Cardiac septum (tissue), 1 donor: ENCODE measurements around the gene PRRX1. TPM values are rescaled to one million over a fixed set of nuclear protein-coding genes. Genes with fewer than 3 reads are reported as not detected.

Source experiments
- DNase-seq: peaks from one replicate; pipeline ENCODE4 v3.0.0-alpha.2; 2020; ENCODE audit warnings: low spot score
- intact Hi-C: fragments of 100-400 bp; cut with DNase I; formaldehyde crosslinking; loops from one replicate; pipeline ENCODE4 v1.14.0; 2022
- total RNA-seq: library from RNA; stranded (reverse); fragmentation: NEBNext Ultra II Directional; extraction: Animal tissue kit (Norgen Biotek cat#: 25700); gene quantifications from one replicate; pipeline ENCODE4 v1.2.1, GENCODE V29; 2021
- donor health status: DM: no; HTN: no; CAD: no.

Gene PRRX1
- total RNA-seq, 1 donor from 2014 or later: 124 TPM

- intact Hi-C loops: loop anchor here (10.0 kb wide), 1 partner anchor 47 kb away; no protein-coding TSS in a partner anchor
- no peak for DNase-seq
Measured at GRCh38 chr1:170678027-170678600, 14.2 kb downstream of the PRRX1 start.

- intact Hi-C loops: no loop called here
- DNase-seq: no peak
Measured at GRCh38 chr1:170680428-170680827, 16.5 kb downstream of the PRRX1 start.

GRCh38 chr1:170682169-170682568 lies 18.2 kb downstream of the PRRX1 start:
- intact Hi-C loops: no loop called here
- DNase-seq: no peak

GRCh38 chr1:170682809-170683208 lies 18.9 kb downstream of the PRRX1 start:
- intact Hi-C loops: no loop called here
- DNase-seq: no peak

- DNase-seq: no peak
- intact Hi-C loops: no loop called here
Measured at GRCh38 chr1:170685166-170685565, 21.2 kb downstream of the PRRX1 start.

- intact Hi-C loops: no loop called here
- no peak for DNase-seq
Measured at GRCh38 chr1:170686291-170686690, 22.4 kb downstream of the PRRX1 start.

- no peak for DNase-seq
- intact Hi-C loops: no loop called here
Measured at GRCh38 chr1:170687621-170688020, 23.7 kb downstream of the PRRX1 start.

GRCh38 chr1:170691258-170691657 lies 27.3 kb downstream of the PRRX1 start:
- intact Hi-C loops: no loop called here
- DNase-seq: no peak

- no peak for DNase-seq
- intact Hi-C loops: no loop called here
Measured at GRCh38 chr1:170692866-170693575, 29.1 kb downstream of the PRRX1 start.

GRCh38 chr1:170694172-170694926 lies 30.4 kb downstream of the PRRX1 start:
- intact Hi-C loops: no loop called here

GRCh38 chr1:170695955-170696590 lies 32.1 kb downstream of the PRRX1 start:
- intact Hi-C loops: no loop called here
- no peak for DNase-seq

More at GRCh38 chr1:170694172-170694926, 30.4 kb downstream of the PRRX1 start:
- DNase-seq: no peak

GRCh38 chr1:170696591-170697290 lies 32.8 kb downstream of the PRRX1 start:
- no peak for DNase-seq
- intact Hi-C loops: no loop called here

- no peak for DNase-seq
- intact Hi-C loops: no loop called here
Measured at GRCh38 chr1:170697316-170697715, 33.4 kb downstream of the PRRX1 start.

GRCh38 chr1:170698301-170699275 lies 34.7 kb downstream of the PRRX1 start:
- no peak for DNase-seq
- intact Hi-C loops: loop anchor here (2.0 kb wide), 1 partner anchor 34 kb away; the partner anchor contains the start of gene PRRX1

- no peak for DNase-seq
- intact Hi-C loops: loop anchor here (2.0 kb wide), 1 partner anchor 35 kb away; the partner anchor contains the start of gene PRRX1
Measured at GRCh38 chr1:170699696-170700095, 35.8 kb downstream of the PRRX1 start.

GRCh38 chr1:170700842-170701615 lies 37.1 kb downstream of the PRRX1 start:
- no peak for DNase-seq
- intact Hi-C loops: no loop called here

- DNase-seq: no peak
- intact Hi-C loops: no loop called here
Measured at GRCh38 chr1:170701962-170702361, 38.0 kb downstream of the PRRX1 start.

GRCh38 chr1:170703591-170703990 lies 39.7 kb downstream of the PRRX1 start:
- intact Hi-C loops: no loop called here
- no peak for DNase-seq
